ENCODE data around the gene SOS2.
"Not testable (repeated sequence)": the region's sequence is repeated elsewhere in the genome, so short reads cannot be mapped to it uniquely, and the experiment has no call there.

Gene SOS2

DNA sequence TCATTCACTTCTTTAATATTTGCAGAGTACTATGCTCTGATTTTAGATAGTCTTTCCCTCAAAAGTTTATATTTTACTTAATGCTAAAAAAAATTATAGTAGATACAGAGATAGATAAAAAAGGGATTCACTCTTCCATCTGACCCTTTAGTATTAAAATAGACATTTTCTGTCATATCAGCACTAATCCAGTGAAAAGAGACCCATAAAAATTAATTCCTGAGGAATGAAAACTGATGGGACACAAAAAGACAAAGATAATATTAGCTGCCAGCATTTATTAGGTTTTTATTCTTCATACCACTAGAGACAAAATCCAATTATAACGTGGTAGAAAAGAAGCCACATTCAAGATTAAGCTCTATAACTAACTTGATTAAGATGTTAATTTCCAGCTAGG is 45.3 kb downstream of the SOS2 start:
- H3K4me1 ChIP-seq (ENCODE audit: control insufficient read depth, insufficient read depth, low read length) = no peaks in the 10 kb centered on the region
- H3K36me3 ChIP-seq (ENCODE audit: control insufficient read depth, insufficient read depth, low read length) = 0 out of 2 replicates have a peak, but pooled peaks cover 4% of the 10 kb centered on the region
- no peak overlapping the region for H3K9ac ChIP-seq (ENCODE audit: low read length)
- no peak overlapping the region for H3K4me3 ChIP-seq (ENCODE audit: low read depth, low read length)
- H3K27me3 ChIP-seq (ENCODE audit: control insufficient read depth, insufficient read depth, low read length) = no peaks in the 10 kb centered on the region
- no peaks in the 10 kb centered on the region for H3K9me3 ChIP-seq (ENCODE audit: control insufficient read depth, insufficient read depth, low read depth, low read length)
- H3K27ac ChIP-seq (ENCODE audit: low read depth, low read length) = no peak overlapping the region

- H3K9me3 ChIP-seq (ENCODE audit: control insufficient read depth, insufficient read depth, low read depth, low read length) = no peaks in the 10 kb centered on the region
- no peaks in the 10 kb centered on the region for H3K4me1 ChIP-seq (ENCODE audit: control insufficient read depth, insufficient read depth, low read length)
These were observed 57.5 kb downstream of the SOS2 start for GRCh38 chr14:50173891-50174290.

GRCh38 chr14:50171895-50172294 is 59.5 kb downstream of the SOS2 start:
- H3K9me3 ChIP-seq (ENCODE audit: control insufficient read depth, insufficient read depth, low read depth, low read length) = no peaks in the 10 kb centered on the region
- no peak overlapping the region for H3K9ac ChIP-seq (ENCODE audit: low read length)
- no peak overlapping the region for H3K4me3 ChIP-seq (ENCODE audit: low read depth, low read length)
- no peak overlapping the region for H3K27ac ChIP-seq (ENCODE audit: low read depth, low read length)
- H3K36me3 ChIP-seq (ENCODE audit: control insufficient read depth, insufficient read depth, low read length) = no peaks in the 10 kb centered on the region
- no peaks in the 10 kb centered on the region for H3K4me1 ChIP-seq (ENCODE audit: control insufficient read depth, insufficient read depth, low read length)
- no peaks in the 10 kb centered on the region for H3K27me3 ChIP-seq (ENCODE audit: control insufficient read depth, insufficient read depth, low read length)

More at GRCh38 chr14:50173891-50174290, 57.5 kb downstream of the SOS2 start:
- Histone ChIP-seq H3K36me3 (ENCODE audit: control insufficient read depth, insufficient read depth, low read length) (peaks cover 5% of the 10 kb centered on the region; the same call in 1 of the 2 replicates), H3K4me3 (ENCODE audit: low read depth, low read length) (no peak overlapping the region), H3K9ac (ENCODE audit: low read length) (no peak overlapping the region), H3K27me3 (ENCODE audit: control insufficient read depth, insufficient read depth, low read length) (no peaks in the 10 kb centered on the region), H3K27ac (ENCODE audit: low read depth, low read length) (no peak overlapping the region)

- H3K27me3 ChIP-seq (ENCODE audit: control insufficient read depth, insufficient read depth, low read length); H3K4me3 ChIP-seq (ENCODE audit: low read depth, low read length); H3K4me1 ChIP-seq (ENCODE audit: control insufficient read depth, insufficient read depth, low read length); H3K9ac ChIP-seq (ENCODE audit: low read length); H3K36me3 ChIP-seq (ENCODE audit: control insufficient read depth, insufficient read depth, low read length); H3K9me3 ChIP-seq (ENCODE audit: control insufficient read depth, insufficient read depth, low read depth, low read length); H3K27ac ChIP-seq (ENCODE audit: low read depth, low read length): not testable (repeated sequence)
These were observed 64.0 kb downstream of the SOS2 start for GRCh38 chr14:50167381-50167780.

GRCh38 chr14:50156111-50156510 is 75.3 kb downstream of the SOS2 start:
- no peak overlapping the region for H3K27ac ChIP-seq (ENCODE audit: low read depth, low read length)
- H3K9ac ChIP-seq (ENCODE audit: low read length) = no peak overlapping the region
- no peaks in the 10 kb centered on the region for H3K4me1 ChIP-seq (ENCODE audit: control insufficient read depth, insufficient read depth, low read length)
- no peak overlapping the region for H3K4me3 ChIP-seq (ENCODE audit: low read depth, low read length)
- H3K36me3 ChIP-seq (ENCODE audit: control insufficient read depth, insufficient read depth, low read length) = peaks cover 17% of the 10 kb centered on the region
- H3K9me3 ChIP-seq (ENCODE audit: control insufficient read depth, insufficient read depth, low read depth, low read length) = no peaks in the 10 kb centered on the region
- no peaks in the 10 kb centered on the region for H3K27me3 ChIP-seq (ENCODE audit: control insufficient read depth, insufficient read depth, low read length)

- Histone ChIP-seq H3K36me3 (ENCODE audit: control insufficient read depth, insufficient read depth, low read length) (peaks cover 19% of the 10 kb centered on the region), H3K9ac (ENCODE audit: low read length) (no peak overlapping the region), H3K27ac (ENCODE audit: low read depth, low read length) (no peak overlapping the region), H3K9me3 (ENCODE audit: control insufficient read depth, insufficient read depth, low read depth, low read length) (no peaks in the 10 kb centered on the region), H3K4me1 (ENCODE audit: control insufficient read depth, insufficient read depth, low read length) (no peaks in the 10 kb centered on the region), H3K27me3 (ENCODE audit: control insufficient read depth, insufficient read depth, low read length) (no peaks in the 10 kb centered on the region), H3K4me3 (ENCODE audit: low read depth, low read length) (no peak overlapping the region)
These were observed 82.6 kb downstream of the SOS2 start for GRCh38 chr14:50148799-50149198.

DNA sequence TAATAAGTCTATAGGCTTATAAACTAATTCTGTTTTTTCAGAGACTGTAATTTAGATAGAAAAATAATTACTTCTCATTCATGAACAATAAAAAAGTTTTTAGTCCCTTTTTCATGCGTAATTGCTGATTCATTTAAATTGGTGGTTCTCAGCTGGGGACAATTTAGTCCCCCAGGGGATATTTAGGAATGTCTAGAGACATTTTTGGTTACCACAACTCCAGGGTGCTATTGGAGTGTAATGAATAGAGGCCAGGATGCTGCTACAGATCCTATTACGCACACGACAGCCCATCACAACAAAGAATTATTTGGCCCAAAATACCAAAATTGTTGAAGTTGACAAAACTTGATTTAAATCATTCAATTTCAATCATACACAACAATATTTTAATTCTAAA is 92.2 kb downstream of the SOS2 start:
- H3K4me1 ChIP-seq (ENCODE audit: control insufficient read depth, insufficient read depth, low read length) = peaks cover 6% of the 10 kb centered on the region; the same call in 1 of the 2 replicates
- no peak overlapping the region for H3K4me3 ChIP-seq (ENCODE audit: low read depth, low read length)
- no peaks in the 10 kb centered on the region for H3K27me3 ChIP-seq (ENCODE audit: control insufficient read depth, insufficient read depth, low read length)
- H3K27ac ChIP-seq (ENCODE audit: low read depth, low read length) = 0 out of 2 replicates have a peak overlapping the region, but pooled peaks have one; percentile 57
- H3K9me3 ChIP-seq (ENCODE audit: control insufficient read depth, insufficient read depth, low read depth, low read length) = no peaks in the 10 kb centered on the region
- H3K36me3 ChIP-seq (ENCODE audit: control insufficient read depth, insufficient read depth, low read length) = no peaks in the 10 kb centered on the region
- no peak overlapping the region for H3K9ac ChIP-seq (ENCODE audit: low read length)

DNA sequence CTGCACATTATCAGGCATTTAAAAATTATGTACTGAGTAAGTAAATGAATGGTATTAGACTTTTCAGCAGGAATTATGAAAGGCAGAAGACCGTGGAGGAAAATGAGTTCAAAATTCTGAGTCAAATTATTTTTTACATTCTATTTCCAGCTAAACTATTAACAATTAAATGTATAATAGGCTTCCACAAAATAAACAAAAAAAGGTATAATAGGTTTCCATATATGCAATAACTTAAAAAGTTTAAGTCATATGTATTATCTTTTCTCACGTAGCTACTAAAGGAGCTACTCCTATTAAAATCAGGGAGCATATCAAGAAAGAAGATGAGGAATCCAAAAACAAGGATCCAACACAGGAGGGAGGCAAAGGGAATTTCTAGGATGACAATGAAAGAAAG is 103.6 kb downstream of the SOS2 start:
- no peak overlapping the region for H3K9ac ChIP-seq (ENCODE audit: low read length)
- H3K36me3 ChIP-seq (ENCODE audit: control insufficient read depth, insufficient read depth, low read length) = peaks cover 7% of the 10 kb centered on the region
- H3K4me1 ChIP-seq (ENCODE audit: control insufficient read depth, insufficient read depth, low read length) = no peaks in the 10 kb centered on the region
- H3K27me3 ChIP-seq (ENCODE audit: control insufficient read depth, insufficient read depth, low read length) = no peaks in the 10 kb centered on the region
- no peak overlapping the region for H3K27ac ChIP-seq (ENCODE audit: low read depth, low read length)
- no peak overlapping the region for H3K4me3 ChIP-seq (ENCODE audit: low read depth, low read length)
- H3K9me3 ChIP-seq (ENCODE audit: control insufficient read depth, insufficient read depth, low read depth, low read length) = no peaks in the 10 kb centered on the region

GRCh38 chr14:50123062-50123461 is 108.3 kb downstream of the SOS2 start:
- Histone ChIP-seq H3K27ac (ENCODE audit: low read depth, low read length) (no peak overlapping the region), H3K27me3 (ENCODE audit: control insufficient read depth, insufficient read depth, low read length) (no peaks in the 10 kb centered on the region), H3K9me3 (ENCODE audit: control insufficient read depth, insufficient read depth, low read depth, low read length) (no peaks in the 10 kb centered on the region), H3K36me3 (ENCODE audit: control insufficient read depth, insufficient read depth, low read length) (0 out of 2 replicates have a peak, but pooled peaks cover 2% of the 10 kb centered on the region), H3K4me1 (ENCODE audit: control insufficient read depth, insufficient read depth, low read length) (no peaks in the 10 kb centered on the region), H3K4me3 (ENCODE audit: low read depth, low read length) (no peak overlapping the region), H3K9ac (ENCODE audit: low read length) (no peak overlapping the region)

- Histone ChIP-seq H3K36me3 (ENCODE audit: control insufficient read depth, insufficient read depth, low read length) (0 out of 2 replicates have a peak, but pooled peaks cover 2% of the 10 kb centered on the region), H3K4me3 (ENCODE audit: low read depth, low read length) (no peak overlapping the region), H3K9ac (ENCODE audit: low read length) (no peak overlapping the region), H3K9me3 (ENCODE audit: control insufficient read depth, insufficient read depth, low read depth, low read length) (no peaks in the 10 kb centered on the region), H3K27ac (ENCODE audit: low read depth, low read length) (no peak overlapping the region), H3K4me1 (ENCODE audit: control insufficient read depth, insufficient read depth, low read length) (peaks cover 5% of the 10 kb centered on the region; the same call in 1 of the 2 replicates), H3K27me3 (ENCODE audit: control insufficient read depth, insufficient read depth, low read length) (no peaks in the 10 kb centered on the region)
These were observed 109.1 kb downstream of the SOS2 start for GRCh38 chr14:50122291-50122690.

DNA sequence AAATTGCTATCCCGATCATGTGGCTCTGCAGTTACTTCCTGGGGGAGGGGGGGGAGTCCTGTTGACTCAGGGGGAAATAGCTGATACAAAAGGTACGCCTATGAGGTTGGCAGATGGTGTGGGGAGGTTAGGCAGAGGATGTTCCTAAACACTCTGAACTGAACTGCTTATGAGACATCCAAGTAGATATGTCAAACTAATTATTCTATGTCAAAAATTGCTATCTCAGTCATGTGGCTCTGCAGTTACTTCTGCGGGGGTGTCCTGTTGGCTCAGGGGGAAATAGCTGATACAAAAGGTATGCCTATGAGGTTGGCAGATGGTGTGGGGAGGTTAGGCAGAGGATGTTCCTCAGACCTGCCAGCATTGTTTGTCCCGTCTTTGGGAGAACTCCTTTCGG is 109.9 kb downstream of the SOS2 start:
- Histone ChIP-seq H3K9me3 (ENCODE audit: control insufficient read depth, insufficient read depth, low read depth, low read length) (no peaks in the 10 kb centered on the region), H3K27me3 (ENCODE audit: control insufficient read depth, insufficient read depth, low read length) (no peaks in the 10 kb centered on the region), H3K9ac (ENCODE audit: low read length) (no peak overlapping the region), H3K4me1 (ENCODE audit: control insufficient read depth, insufficient read depth, low read length) (peaks cover 12% of the 10 kb centered on the region), H3K27ac (ENCODE audit: low read depth, low read length) (no peak overlapping the region), H3K36me3 (ENCODE audit: control insufficient read depth, insufficient read depth, low read length) (0 out of 2 replicates have a peak, but pooled peaks cover 2% of the 10 kb centered on the region), H3K4me3 (ENCODE audit: low read depth, low read length) (no peak overlapping the region)

DNA sequence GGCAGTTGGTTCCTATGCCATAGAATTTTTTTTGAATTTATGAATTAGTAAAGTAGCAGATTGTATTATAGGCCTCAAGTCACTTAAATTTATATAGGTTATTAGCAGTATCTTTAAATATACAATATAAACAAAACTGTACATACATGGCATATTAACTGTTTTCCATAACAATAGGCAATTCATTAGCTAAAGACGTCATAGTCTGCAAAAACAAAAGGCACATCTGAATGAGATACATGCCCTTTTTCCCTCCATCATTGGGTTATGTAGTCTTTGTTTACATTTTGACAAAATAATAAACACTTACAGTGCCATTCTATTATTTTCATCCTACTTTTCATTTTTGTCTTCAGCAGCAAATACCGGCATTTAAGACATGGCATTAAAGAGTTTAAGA is 113.9 kb downstream of the SOS2 start:
- H3K4me1 ChIP-seq (ENCODE audit: control insufficient read depth, insufficient read depth, low read length) = peaks cover 12% of the 10 kb centered on the region
- no peaks in the 10 kb centered on the region for H3K9me3 ChIP-seq (ENCODE audit: control insufficient read depth, insufficient read depth, low read depth, low read length)
- no peak overlapping the region for H3K9ac ChIP-seq (ENCODE audit: low read length)
- no peak overlapping the region for H3K4me3 ChIP-seq (ENCODE audit: low read depth, low read length)
- H3K36me3 ChIP-seq (ENCODE audit: control insufficient read depth, insufficient read depth, low read length) = peaks cover 24% of the 10 kb centered on the region
- no peak overlapping the region for H3K27ac ChIP-seq (ENCODE audit: low read depth, low read length)
- no peaks in the 10 kb centered on the region for H3K27me3 ChIP-seq (ENCODE audit: control insufficient read depth, insufficient read depth, low read length)
